GM19468 (cell line): ENCODE data around the gene GDF7.

Source experiments
- ATAC-seq: cut with Tn5 transposase; IDR thresholded peaks from one replicate; pipeline ENCODE4 v1.9.1; 2021; ENCODE audit warnings: mild to moderate bottlenecking, moderate library complexity, moderate number of reproducible peaks; ENCODE audit not compliant: unreplicated experiment; ENCODE audit errors: extremely low read depth

Gene GDF7

GRCh38 chr2:20666304-20667150, at the start of gene GDF7:
Gene GDF7 (plus strand): TSS chr2:20667144. CDS start chr2:20667240, 96 bp downstream.
- no peak for ATAC-seq

GRCh38 chr2:20617892-20618467, 49.0 kb upstream of the GDF7 start:
- no peak for ATAC-seq

- ATAC-seq, result no peak
These were observed 48.5 kb upstream of the GDF7 start for GRCh38 chr2:20618468-20618885.

GRCh38 chr2:20618886-20619521, 47.9 kb upstream of the GDF7 start:
- no peak for ATAC-seq

- no peak for ATAC-seq
These were observed 47.3 kb upstream of the GDF7 start for GRCh38 chr2:20619624-20620024.

- no peak for ATAC-seq
These were observed 46.7 kb upstream of the GDF7 start for GRCh38 chr2:20620271-20620681.

GRCh38 chr2:20620696-20621365, 46.1 kb upstream of the GDF7 start:
- ATAC-seq, result no peak

- no peak for ATAC-seq
These were observed 45.3 kb upstream of the GDF7 start for GRCh38 chr2:20621366-20622295.

- no peak for ATAC-seq
These were observed 44.7 kb upstream of the GDF7 start for GRCh38 chr2:20622296-20622686.

GRCh38 chr2:20622731-20623130, 44.2 kb upstream of the GDF7 start:
- ATAC-seq, result no peak

GRCh38 chr2:20623241-20623640, 43.7 kb upstream of the GDF7 start:
- ATAC-seq, result no peak

GRCh38 chr2:20623741-20624155, 43.2 kb upstream of the GDF7 start:
- no peak for ATAC-seq

GRCh38 chr2:20624156-20624883, 42.6 kb upstream of the GDF7 start:
- ATAC-seq, result no peak

- no peak for ATAC-seq
These were observed 42.0 kb upstream of the GDF7 start for GRCh38 chr2:20624884-20625485.

- no peak for ATAC-seq
These were observed 41.2 kb upstream of the GDF7 start for GRCh38 chr2:20625491-20626391.

- no peak for ATAC-seq
These were observed 40.6 kb upstream of the GDF7 start for GRCh38 chr2:20626392-20626697.

GRCh38 chr2:20626698-20627513, 40.0 kb upstream of the GDF7 start:
- ATAC-seq, result no peak
